ENCODE results near the gene PSMG4.

Gene PSMG4

GRCh38 chr6:3226481-3227362 is 32.0 kb upstream of the PSMG4 start (continued):
- 0 out of 2 replicates have a peak, but pooled peaks have one; percentile 5 for TF ChIP-seq ZNF518A (tag by site-specific recombination; conservative IDR thresholded peaks at IDR 0.05; ENCODE audit: low read depth)
- TF ChIP-seq INSM2 (tag by site-specific recombination; IDR thresholded peaks at IDR 0.05) = peak; percentile 43; the same call in 1 of the 2 replicates
- TF ChIP-seq ZNF677 (tag by site-specific recombination; IDR thresholded peaks at IDR 0.05) = 0 out of 2 replicates have a peak, but pooled peaks have one; percentile 11
- peak; percentile 39; the same call in 1 of the 2 replicates for TF ChIP-seq KLF1 (tag by site-specific recombination; IDR thresholded peaks at IDR 0.05)
- TF ChIP-seq WT1 (tag by site-specific recombination; IDR thresholded peaks at IDR 0.05) = peak; percentile 24; the same call in 1 of the 2 replicates
- 0 out of 2 replicates have a peak, but pooled peaks have one; percentile 6 for TF ChIP-seq GLIS1 (tag by site-specific recombination; IDR thresholded peaks at IDR 0.05)
- TF ChIP-seq ZFHX2 (tag by site-specific recombination; conservative IDR thresholded peaks at IDR 0.05) = peak; percentile 19; the same call in 1 of the 2 replicates
- no peak for TF ChIP-seq ZNF792 (tag by site-specific recombination; IDR thresholded peaks at IDR 0.05)
- 0 out of 2 replicates have a peak, but pooled peaks have one; percentile 6 for TF ChIP-seq ZNF600 (tag by site-specific recombination; IDR thresholded peaks at IDR 0.05)
- 0 out of 2 replicates have a peak, but pooled peaks have one; percentile 10 for TF ChIP-seq TRIM28 (IDR thresholded peaks at IDR 0.05; ENCODE audit: borderline replicate concordance, low read length)
- peak; percentile 26; the same call in 1 of the 2 replicates for TF ChIP-seq ZNF76 (tag by site-specific recombination; IDR thresholded peaks at IDR 0.05; ENCODE audit: borderline replicate concordance, low read depth)
- TF ChIP-seq EGR2 (tag by site-specific recombination; IDR thresholded peaks at IDR 0.05; ENCODE audit: low read depth) = peak; percentile 43
- peak; percentile 76 for TF ChIP-seq ZNF341 (tag by site-specific recombination; IDR thresholded peaks at IDR 0.05; ENCODE audit: low read depth)
- TF ChIP-seq, protein P1, sequence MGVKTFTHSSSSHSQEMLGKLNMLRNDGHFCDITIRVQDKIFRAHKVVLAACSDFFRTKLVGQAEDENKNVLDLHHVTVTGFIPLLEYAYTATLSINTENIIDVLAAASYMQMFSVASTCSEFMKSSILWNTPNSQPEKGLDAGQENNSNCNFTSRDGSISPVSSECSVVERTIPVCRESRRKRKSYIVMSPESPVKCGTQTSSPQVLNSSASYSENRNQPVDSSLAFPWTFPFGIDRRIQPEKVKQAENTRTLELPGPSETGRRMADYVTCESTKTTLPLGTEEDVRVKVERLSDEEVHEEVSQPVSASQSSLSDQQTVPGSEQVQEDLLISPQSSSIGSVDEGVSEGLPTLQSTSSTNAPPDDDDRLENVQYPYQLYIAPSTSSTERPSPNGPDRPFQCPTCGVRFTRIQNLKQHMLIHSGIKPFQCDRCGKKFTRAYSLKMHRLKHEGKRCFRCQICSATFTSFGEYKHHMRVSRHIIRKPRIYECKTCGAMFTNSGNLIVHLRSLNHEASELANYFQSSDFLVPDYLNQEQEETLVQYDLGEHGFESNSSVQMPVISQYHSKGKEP (tag by site-specific recombination; IDR thresholded peaks at IDR 0.05) = 0 out of 2 replicates have a peak, but pooled peaks have one; percentile 24
- TF ChIP-seq ZNF132 (tag by site-specific recombination; IDR thresholded peaks at IDR 0.05; ENCODE audit: borderline replicate concordance) = no peak
- TF ChIP-seq ZNF621 (tag by site-specific recombination; IDR thresholded peaks at IDR 0.05) = no peak
- peak; percentile 39; the same call in 1 of the 2 replicates for TF ChIP-seq MYNN (tag by site-specific recombination; IDR thresholded peaks at IDR 0.05; ENCODE audit: borderline replicate concordance)
- 0 out of 2 replicates have a peak, but pooled peaks have one; percentile 97 for TF ChIP-seq PRDM2 (tag by site-specific recombination; IDR thresholded peaks at IDR 0.05; ENCODE audit: borderline replicate concordance)

Data from HEK293 (cell line).